Hematopoietic multipotent progenitor cell treated with erythropoietin and hydrocortisone succinate and interleukin-3 and kit ligand, for 15 days (in vitro differentiated cells): ENCODE results near the gene ITGA11.

Source experiments
- DNase-seq: peaks from one replicate; pipeline ENCODE4 v3.0.0-alpha.2; 2015; ENCODE audit warnings: low spot score

The ITGA11 gene

DNA sequence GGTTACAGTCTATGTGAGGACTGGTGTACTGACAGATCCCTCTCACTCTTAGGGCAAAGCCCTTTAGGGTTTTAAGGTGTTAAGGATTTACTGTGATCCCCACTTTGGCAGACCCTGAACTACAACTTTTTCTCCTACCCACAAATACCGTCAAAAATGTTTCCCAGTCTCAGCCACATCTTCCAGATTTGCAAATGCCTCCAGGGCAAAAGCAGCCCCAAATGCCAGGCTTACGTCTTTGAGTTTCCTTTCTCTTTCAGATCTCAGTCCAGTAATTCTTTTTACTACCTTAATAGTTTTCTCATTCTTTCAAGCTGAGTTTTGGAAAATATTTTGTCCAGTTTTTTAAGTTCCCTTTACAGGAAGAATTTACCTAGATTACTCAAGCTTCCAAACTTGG, 13.4 kb upstream of the ITGA11 start:
- no peak for DNase-seq

DNA sequence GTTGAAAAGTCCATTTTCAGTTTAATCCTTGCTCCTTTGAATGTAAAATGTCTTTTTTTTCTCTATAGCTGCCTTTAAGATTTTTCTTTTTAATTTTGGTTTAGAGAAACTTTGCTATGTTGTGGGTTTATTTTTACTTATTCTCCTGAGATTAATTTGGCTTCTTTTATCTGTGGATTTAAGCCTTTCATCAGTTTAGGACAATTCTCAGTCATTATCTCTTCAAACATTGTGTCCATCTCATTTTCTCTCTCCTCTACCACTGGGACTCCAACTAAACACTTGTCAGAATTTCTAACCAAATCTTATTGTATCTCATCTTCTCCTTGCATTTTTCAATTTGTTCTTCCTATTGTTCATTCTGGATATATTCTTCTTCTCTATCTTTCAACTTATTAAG, 12.4 kb upstream of the ITGA11 start:
- no peak for DNase-seq

DNA sequence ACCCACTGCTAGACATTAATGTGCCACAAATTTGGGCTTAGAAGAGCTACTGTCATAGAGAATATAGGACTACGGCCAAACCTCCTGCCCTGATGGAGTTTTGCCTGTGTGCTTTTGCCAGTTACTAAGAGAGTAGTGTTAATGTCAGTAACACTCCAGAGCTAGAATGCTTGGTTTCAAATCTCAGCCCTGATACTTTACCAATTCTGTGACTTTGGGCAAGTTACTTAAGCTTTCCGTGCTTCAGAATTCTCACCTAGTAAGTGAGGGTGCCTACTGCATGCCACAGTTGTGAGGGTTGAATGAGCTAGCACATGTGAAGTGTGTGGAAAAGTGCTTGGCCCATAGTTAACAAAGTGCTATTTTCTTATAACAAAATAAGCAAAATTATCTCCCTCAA, 10.9 kb upstream of the ITGA11 start:
- DNase-seq, result no peak

DNA sequence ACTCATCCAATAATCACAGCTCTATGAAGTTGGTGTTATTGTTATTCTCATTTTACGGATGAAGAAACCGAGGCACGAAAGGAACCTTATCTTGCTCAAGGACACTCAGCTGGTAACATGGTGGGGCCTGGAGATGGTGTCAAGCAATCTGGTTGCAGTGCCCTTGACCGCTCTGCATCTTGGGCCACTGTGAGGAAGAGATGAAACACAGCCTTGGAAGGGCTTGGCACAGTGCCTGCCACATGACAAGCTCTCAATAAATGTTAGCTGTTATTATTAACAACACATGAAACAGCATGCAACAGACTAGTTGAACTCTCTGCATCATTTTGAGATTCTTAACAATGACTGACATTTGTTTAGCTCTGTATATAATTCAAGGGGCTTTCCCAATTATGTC, 10.1 kb upstream of the ITGA11 start:
- DNase-seq, result no peak

DNA sequence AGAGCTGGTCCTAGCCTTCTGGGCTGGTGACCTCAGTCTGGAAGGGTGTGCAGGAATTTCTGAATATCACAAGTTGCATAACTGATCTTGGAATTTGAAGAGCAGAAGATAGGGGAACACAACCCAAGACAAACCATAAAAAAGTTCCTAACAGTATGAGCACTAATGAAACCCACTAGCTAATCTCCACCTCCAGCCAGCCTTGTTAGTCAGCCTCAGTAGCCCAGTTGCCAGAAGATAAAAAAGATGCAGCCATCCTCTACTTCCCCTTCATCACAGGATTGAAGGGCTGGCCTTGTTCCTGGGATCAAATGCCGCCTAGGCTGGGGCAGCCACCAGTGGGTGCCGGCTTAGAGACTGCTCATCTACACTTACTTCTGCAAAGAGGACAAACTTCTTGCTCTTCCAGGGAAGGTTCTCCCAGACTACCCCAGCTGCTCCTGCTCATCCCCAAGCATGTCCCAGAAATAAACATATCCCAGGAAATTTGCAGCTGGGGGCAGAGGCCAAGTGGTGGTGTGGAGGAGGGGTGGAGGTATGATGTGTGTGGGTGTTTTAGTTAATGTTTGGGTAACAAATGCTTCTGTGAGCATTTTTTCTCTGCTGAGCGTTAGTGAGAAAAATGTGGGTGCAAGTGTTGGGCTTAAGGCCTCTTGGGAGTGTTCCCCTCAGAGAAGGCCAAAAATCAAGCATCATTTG, 9.2 kb upstream of the ITGA11 start:
- no peak for DNase-seq

DNA sequence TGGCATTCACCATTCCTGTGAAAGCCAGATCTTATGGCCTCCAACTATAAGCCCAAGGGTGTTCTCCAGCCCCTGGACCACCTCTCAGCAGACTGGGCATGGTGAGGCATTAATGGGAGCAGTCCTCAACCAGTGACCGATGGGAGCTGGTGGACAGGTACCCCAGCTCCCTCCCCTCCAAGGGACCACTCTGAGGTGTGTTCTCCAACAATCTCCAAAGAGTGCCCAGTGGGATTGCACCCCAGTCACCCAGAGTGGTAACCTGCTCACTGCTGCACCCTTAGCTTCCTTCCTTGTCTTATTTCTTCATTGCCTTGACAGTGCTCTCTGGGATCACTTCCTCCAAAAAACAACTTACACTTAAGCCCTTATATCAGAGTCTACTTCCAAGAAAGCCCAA, 8.2 kb upstream of the ITGA11 start:
- DNase-seq, result no peak

DNA sequence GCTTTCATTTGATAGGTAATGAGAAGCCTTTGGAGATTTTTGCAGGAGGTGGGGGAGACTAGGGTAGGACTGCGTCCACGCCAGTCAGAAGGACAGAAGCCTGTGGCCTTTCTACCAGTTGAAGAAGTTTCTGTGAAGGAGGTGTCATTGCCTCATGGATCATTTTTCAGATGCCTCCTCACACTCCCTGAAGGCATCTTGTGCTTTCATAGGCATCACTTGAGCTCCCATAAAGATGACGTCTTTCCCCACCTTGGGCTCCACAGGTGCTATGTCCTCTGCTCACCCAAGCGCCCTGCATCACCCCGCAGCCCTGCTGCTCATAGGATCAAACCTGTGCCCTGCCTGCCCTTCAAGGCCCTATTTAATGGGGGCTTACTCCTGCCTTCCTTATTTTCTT, 7.5 kb upstream of the ITGA11 start:
- DNase-seq, result no peak

DNA sequence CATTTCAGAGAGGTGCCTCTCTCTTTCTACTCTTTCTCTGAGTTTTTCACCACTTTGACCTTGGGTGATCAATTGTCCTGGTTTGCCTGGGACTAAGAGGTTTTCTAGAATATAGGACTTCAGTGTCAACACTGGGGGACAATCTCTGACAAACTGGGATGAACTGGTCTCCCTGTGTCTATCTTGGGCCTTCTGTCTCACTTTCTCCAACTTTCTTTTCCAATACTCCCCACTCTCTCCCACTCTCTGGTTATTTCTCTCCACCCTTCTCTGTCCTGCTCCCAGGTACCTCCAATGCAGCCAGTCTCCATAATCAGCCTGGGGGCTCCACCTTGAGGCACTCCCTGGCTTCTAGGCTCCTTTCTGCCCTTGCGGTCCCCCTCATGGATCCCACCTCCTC, 4.7 kb upstream of the ITGA11 start:
- DNase-seq, result no peak

DNA sequence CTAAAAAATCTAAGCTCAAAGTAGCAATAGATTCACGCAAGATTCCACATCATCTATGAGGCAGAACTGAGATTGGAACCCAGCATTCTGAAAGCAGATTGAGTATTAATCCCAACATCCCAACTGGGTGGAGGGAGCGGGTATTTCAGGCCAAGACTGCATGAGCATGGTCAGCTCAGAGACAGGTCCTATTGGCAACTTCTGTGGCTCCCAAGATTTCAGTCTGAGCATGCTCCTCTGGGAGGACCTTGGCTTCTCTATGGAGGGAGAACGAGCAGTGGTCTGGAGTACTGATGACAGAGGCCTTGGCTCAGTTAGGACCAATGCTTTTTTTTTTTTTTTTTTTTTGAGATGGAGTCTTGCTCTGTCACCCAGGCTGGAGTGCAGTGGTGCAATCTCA, 4.0 kb upstream of the ITGA11 start:
- no peak for DNase-seq

DNA sequence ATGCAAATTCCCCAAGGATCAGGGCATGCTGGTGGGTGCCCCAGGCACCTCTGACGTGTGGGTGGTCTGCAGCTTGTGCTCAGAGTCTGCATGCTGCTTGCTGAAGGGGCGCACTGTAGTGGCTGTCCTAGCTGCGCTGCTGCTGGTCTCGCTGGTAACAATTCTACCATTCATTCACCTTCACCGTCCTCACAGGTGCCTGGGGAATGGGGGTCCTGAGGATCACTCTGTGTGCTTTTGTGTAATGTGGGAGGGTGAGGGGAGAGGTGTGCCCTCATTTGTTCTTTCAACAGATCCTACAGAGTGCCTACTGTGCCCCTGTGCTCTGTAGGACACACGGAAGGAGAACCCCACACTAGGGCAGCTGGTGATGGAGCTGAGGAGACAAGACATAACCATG, 2.1 kb upstream of the ITGA11 start:
- DNase-seq, result no peak

DNA sequence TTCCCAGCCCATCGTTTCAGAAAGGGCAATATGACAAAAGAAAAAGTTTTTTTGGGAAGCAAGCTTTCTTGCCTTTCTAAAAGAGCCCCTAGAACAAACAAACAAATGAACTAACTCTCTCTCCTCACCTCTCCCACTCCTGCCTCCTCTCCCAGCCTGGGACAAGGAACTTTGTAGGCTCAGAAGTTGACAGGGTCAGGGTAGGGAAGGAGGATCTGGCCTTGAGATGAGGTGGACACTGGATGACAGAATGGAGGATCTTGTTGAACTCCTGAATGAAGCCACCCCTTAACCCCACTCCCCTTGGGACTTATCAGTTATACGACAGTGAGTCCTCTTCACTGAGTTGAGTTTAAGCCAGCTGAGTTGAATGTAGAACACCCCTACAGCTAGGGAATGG, 1.6 kb upstream of the ITGA11 start:
- DNase-seq, result no peak

DNA sequence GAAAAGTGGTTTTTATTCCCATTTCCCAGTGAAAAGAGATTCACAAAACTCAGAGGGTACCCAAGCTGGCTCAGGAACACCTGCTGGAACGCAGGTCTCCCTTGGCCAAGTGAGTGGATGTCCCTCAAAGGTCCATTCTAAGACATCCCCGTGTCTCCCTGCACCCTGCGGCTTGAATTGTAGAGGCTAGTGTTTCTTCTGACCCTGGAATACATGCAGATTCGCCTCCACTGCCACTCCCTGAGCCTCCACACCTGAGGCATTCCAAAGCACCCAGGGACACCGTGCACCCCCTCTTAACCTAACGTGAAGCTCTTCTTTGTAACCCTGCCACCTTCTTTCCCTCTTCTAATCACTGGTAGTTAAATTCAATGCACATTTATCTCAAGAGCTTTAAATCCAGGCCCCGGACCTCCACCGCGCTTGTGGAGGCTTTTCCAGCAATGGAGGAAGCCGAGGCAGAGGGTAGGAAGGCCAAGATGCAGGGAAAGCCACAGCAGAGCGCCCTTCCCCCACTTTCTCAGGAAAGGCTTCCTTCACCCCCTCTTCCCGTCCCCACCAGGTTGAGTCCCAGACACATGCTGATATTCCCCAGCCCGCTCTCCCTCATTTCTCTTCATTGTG, 590 bp upstream of the ITGA11 start:
- no peak for DNase-seq

DNA sequence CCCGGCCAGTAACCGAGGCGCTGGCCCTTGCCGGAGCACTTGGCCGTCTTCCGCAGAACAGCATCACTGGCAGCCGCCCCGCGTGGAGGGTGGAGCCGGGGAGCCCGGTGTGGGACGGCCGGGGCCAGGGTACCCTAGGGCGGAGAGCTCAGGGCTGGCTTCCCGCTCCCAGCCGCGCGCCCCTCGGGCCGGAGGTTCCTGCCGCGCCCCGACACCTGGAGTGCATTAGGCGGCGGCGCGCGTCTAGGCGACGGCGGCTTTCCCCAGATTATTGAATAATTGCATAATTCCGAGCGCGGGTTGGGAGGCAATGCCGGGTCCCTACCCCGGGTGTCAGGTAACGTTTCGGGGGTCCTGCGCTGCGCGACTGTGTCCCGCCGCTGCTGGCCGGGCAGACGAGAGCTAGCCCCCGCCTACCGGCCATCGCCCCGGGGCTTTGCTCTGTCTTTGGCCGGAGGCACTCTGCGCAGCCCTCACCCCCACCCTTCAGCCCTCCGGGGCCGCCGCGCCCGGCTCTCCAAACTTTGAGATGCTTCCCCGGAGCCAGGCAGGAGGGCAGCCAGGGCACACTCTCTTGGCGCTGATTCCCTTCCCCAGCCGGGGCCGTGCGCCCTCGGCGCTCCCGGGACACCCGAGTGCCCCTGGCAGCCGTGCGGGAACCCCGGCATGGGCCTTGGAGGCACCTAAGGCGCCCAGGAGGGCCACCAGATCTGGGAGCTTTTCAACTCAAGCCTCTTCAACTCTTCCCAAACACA, 749 bp downstream of the ITGA11 start:
- no peak for DNase-seq

DNA sequence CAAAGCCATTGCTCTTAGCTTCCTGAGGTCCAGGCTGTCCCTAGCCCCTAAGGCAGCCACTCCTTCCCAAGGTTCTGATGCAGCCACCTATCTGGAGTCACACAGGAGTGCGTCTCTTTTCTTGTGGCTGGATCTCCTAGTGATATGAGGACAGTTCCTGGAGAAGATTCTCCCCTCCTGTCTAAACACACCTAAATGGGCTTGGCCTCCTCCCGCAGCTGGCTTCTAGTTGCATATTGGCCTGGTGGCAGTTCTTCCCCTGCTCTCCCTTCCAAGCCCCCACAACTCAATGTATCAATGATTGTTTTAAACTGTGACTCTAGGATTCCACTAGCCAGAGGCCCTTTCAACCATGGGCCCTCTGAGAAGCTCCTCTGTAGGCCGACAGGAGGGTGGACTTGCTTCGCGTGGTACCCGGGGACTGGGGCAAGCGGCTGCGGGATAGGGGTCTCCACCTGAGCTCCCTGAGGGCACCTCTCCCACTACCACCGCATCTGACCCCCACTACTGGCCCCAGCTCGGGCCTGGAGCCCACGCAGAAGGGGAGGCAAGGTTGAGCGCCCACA, 1.4 kb downstream of the ITGA11 start:
- no peak for DNase-seq

DNA sequence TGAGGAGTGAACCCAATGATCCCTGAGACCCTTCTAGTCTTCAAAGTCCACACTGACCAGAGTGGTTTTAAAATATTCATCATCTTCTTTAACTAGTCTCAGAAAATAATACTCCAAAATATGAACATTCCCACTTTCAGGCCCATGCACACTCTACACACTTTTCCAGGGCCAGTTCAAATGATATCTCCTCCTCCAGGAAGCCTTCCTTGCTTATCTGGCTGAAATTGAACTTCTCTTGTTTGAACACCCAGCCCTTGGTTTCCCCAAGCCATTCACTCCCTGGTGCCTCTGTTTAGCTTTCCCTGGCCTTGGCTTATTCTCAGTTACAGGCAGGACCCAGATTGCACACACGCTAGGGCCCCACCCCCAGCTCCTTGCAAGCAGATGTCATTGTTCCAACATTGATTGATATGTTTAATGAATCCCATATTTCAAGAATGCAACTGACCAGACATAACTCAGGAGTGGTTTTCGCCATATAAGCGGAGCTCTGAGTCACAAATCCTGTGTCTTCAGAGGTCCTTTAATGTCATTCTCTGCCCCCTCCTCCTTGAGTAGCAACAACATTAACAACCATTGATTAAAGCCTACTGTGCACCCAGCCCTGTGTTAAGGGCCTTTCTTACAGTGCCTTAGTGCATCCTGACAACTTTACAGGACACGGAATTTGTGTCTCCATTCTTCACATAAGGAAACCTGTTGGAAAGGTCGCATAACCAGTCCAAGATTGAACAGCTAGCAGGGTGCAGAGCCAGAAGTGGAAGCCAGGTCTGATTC, 2.1 kb downstream of the ITGA11 start:
- no peak for DNase-seq

DNA sequence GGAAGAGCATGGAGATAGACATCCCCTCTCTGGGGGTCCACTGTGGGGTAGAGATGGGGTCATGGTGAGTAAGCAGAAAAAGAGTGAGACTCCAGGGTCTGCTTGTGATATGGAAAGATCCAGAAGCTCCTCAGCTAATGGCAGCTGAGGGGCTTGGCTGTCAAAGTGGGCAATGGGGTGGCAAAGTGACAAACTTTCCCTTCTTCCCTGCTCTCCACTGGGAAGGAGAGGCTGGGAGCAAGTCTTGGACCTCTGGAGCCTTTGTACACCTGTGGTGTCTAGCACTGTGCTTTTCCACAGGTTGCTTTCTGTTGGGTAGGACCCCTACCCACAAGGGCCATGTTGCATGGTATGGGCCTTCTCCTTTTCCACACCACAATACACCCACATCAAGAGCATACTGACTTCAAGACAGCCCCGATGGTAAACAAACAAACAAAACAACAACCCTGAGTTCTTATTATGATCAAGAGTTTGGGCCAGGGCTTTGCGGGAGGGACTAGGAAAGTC, 3.5 kb downstream of the ITGA11 start:
- no peak for DNase-seq

DNA sequence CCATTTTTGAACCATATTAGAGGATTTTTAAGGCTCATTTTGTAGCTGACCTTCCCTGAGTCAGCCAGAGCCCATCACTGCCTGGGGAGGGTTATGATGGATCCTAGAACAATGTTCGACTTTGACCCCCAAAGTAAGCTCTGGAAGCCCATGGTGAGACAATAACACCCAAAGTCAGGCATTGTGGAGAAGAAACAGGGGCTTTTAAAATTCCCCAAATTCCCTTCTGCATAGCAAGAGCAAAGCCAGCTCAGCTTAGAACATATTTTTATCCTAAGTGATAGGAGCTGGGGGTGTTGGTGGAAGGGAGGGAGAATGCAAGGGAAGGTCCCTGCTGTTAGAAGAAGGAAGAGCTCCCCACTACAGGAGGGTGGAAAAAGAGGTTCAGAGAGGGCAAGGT, 4.0 kb downstream of the ITGA11 start:
- no peak for DNase-seq

DNA sequence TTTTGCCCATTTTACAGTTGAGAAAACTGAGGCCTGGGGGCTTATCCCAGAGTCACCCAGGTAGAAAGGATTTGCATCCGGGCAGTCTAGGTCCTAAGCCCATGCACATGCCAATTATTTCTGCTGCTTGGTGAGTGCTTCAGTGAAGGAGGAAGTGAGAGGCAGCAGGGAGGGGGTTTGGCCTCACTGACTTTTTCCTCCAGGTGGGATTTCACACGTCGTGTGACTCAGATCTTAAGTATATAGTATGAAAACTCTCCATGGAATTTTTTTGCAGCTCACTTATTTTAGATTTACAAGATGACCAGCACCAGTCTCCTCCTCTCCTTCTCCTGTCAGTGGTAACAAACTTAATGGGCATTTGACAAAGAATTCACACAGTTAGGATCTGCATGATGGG, 4.6 kb downstream of the ITGA11 start:
- DNase-seq, result no peak

DNA sequence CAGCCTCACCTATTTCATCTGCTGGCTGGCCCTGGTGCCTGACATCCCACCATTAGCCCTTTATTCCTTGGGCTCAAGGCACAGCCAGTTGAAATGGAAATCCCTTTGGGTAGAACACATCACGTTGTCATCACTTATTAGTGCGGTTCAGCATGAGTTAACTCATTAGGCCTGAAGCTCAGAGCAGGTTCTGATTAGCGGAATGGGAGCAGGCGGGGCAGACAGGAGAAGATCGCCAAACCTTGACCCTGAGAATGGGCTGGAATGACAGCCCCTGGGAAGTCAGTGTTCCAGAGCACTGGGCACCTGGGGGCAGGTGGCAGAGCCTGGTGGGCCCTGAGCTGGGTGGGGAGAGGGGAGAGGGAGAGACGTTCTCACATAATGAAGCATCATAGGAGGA, 5.8 kb downstream of the ITGA11 start:
- no peak for DNase-seq

DNA sequence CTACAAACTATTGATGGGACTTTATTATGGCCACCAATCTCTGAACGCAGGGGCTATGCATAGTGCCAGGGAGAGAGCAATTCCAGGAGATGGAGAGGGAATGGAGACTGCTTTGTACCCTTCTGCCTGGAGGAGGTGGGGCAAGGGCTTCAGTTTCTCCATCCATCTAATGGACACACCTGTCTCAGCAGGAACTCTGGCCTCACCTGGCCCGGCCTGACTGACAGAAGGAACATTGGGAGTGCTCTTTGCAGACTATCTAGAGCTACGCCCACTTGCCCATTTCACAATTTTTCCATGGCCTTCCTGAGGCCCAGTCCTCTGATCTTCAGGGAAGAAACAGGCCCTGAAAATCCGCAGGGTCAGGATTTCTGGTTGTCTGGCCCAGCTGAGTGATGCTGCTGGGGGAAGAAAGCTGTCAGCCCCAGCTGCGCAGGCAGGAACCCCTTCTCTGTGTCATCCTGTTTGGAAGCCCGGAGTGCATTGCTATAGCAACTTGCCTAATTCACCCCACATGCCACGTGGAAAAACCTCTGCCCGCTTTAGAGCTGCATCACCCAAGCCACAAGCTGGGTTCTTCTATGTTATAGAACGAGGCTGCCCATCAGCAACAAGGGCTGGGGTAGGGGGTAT, 6.4 kb downstream of the ITGA11 start:
- DNase-seq, result no peak

DNA sequence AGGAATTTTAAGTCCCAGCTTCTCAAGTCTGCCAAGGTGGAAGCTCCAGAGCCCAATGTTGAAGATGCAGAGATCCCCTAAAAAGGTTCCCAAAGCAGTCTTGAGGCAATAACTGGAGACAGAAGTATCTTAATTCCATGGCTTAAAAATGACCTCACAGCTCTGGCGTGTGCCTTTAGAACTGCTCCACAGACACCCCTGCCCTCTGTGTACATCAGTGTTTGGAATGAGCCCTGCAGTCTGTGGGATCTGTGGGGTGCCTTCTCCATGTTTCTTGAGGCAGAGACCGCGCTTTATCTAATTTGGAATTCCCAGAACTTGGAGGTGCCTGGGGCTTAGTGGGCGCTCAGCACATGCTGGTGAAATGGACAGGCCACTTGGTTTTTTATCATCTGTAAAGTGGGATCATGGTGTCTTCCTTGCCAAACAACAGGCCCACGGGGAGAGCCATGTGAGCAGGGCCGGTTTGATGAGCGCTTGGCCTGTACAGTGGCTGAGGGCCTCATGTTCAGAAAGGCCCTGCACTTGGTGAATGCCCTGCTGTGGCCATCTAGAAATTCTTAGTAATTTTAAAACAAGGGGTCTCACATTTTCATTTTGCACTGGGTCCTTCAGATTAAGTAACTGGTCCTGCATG, 7.1 kb downstream of the ITGA11 start:
- DNase-seq, result no peak
